Retinal pigment epithelial cell (primary cell): ENCODE measurements around the gene HOXA3.

ENCODE experiments used
- DNase-seq: peaks from one replicate; pipeline ENCODE4 v3.0.0-alpha.2; 2010; ENCODE audit warnings: low read depth
- H3K4me3 ChIP-seq: 2 replicates; pipeline ENCODE4 v1.5.1; 2011; ENCODE audit warnings: mild to moderate bottlenecking, low read length, control low read depth, moderate library complexity
- TF ChIP-seq, protein P1 (sequence below): conservative IDR thresholded peaks from 2 replicates; pipeline ENCODE4 v1.5.1; 2011; ENCODE audit warnings: low read depth, low read length, control low read depth, inconsistent platforms

HOXA3 gene

DNA sequence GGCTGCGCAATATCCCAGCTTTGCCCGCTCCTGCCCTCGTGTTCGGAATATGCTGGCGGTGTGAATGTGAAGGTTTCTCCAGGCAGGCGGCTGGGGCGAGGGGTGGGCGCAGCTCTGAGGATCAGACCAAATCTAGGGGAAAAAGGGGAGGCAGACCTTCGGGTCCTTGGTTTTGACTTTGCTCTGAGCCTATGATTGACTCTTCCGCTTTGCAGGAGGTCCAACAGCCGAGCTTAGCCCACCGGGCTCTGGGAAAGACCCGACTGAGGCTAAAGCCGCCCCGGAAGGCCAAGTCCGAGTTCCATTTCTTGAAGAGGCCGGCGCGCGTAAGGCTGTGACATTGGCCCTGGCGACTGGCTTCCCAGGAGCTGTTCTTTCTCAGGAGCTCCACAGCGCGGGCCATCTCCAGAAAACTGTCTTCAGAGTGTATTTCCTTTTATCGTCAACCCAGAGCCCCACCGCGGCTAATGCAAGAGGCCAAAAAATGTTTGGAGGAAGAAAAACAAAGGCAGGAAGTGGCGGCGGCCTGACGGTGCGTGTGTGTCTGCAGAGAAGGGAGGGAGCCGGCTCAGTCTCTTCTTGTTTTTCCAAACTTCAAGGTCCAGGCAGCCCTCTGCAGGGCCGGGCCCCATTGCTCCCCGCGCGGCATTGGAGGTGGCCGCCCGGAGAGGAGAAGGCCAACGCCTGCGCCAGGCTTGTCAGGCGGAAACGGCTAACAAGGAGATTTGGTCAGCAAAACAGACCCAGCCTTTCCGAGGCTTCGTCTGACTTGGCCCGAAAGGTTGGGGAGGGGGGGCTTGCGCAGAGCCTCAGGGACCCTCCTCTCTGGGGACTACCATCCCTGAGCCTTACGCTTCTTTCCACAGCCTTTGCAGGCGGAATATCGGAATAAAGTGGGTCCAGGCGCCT is 36.3 kb upstream of the HOXA3 start:
- DNase-seq: no peak
- no peak overlapping the region for H3K4me3 ChIP-seq
- TF ChIP-seq, protein P1, sequence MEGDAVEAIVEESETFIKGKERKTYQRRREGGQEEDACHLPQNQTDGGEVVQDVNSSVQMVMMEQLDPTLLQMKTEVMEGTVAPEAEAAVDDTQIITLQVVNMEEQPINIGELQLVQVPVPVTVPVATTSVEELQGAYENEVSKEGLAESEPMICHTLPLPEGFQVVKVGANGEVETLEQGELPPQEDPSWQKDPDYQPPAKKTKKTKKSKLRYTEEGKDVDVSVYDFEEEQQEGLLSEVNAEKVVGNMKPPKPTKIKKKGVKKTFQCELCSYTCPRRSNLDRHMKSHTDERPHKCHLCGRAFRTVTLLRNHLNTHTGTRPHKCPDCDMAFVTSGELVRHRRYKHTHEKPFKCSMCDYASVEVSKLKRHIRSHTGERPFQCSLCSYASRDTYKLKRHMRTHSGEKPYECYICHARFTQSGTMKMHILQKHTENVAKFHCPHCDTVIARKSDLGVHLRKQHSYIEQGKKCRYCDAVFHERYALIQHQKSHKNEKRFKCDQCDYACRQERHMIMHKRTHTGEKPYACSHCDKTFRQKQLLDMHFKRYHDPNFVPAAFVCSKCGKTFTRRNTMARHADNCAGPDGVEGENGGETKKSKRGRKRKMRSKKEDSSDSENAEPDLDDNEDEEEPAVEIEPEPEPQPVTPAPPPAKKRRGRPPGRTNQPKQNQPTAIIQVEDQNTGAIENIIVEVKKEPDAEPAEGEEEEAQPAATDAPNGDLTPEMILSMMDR: no peak

GRCh38 chr7:27187475-27188385 is 35.3 kb upstream of the HOXA3 start:
- DNase-seq: no peak
- no peak overlapping the region for H3K4me3 ChIP-seq
- TF ChIP-seq, protein P1: no peak

GRCh38 chr7:27186668-27187474 is 34.5 kb upstream of the HOXA3 start:
- DNase-seq: no peak
- no peak overlapping the region for H3K4me3 ChIP-seq
- TF ChIP-seq, protein P1: no peak

GRCh38 chr7:27185854-27186667 is 33.7 kb upstream of the HOXA3 start:
- TF ChIP-seq, protein P1: no peak
- H3K4me3 ChIP-seq: no peak overlapping the region
- DNase-seq: no peak

- TF ChIP-seq, protein P1: no peak
- peak within 1 kb of the TSS; percentile 21 for H3K4me3 ChIP-seq
- DNase-seq: no peak
Measured at GRCh38 chr7:27185013-27185853, 32.9 kb upstream of the HOXA3 start, which contains the start of gene HOXA11. Gene HOXA11, minus strand, starts transcription at chr7:27185232. Its CDS starts 88 bp downstream, at chr7:27185144.
